Rectal smooth muscle tissue (tissue), 1 donor: ENCODE results near the gene MTG1.

Source experiments
- H3K27ac ChIP-seq: one replicate; pipeline ENCODE4 v1.7.0; 2013; ENCODE audit warnings: low read depth, low read length, inconsistent platforms
- H3K27me3 ChIP-seq: one replicate; pipeline ENCODE4 v1.7.0; 2013; ENCODE audit warnings: low read length; ENCODE audit not compliant: control insufficient read depth, insufficient read depth
- H3K36me3 ChIP-seq: one replicate; pipeline ENCODE4 v1.7.0; 2013; ENCODE audit warnings: low read length; ENCODE audit not compliant: control insufficient read depth, insufficient read depth
- H3K4me1 ChIP-seq: one replicate; pipeline ENCODE4 v1.7.0; 2013; ENCODE audit warnings: low read length; ENCODE audit not compliant: control insufficient read depth, insufficient read depth
- H3K4me3 ChIP-seq: one replicate; pipeline ENCODE4 v1.7.0; 2013; ENCODE audit warnings: low read length
- H3K9ac ChIP-seq: one replicate; pipeline ENCODE4 v1.7.0; 2013; ENCODE audit warnings: low read length

Gene MTG1

GRCh38 chr10:133445751-133446708, 52.1 kb downstream of the MTG1 start:
- Histone ChIP-seq H3K36me3 (no peaks in the 10 kb centered on the region), H3K27ac (no peak overlapping the region), H3K9ac (no peak overlapping the region), H3K4me3 (no peak overlapping the region), H3K27me3 (no peaks in the 10 kb centered on the region), H3K4me1 (no peaks in the 10 kb centered on the region)

GRCh38 chr10:133446979-133447378, 53.0 kb downstream of the MTG1 start:
- Histone ChIP-seq H3K27ac (no peak overlapping the region), H3K4me1 (no peaks in the 10 kb centered on the region)

GRCh38 chr10:133448120-133448519, 54.2 kb downstream of the MTG1 start:
- no peaks in the 10 kb centered on the region for H3K36me3 ChIP-seq
- H3K4me1 ChIP-seq = no peaks in the 10 kb centered on the region
- no peak overlapping the region for H3K4me3 ChIP-seq
- no peak overlapping the region for H3K9ac ChIP-seq
- H3K27ac ChIP-seq = no peak overlapping the region
- no peaks in the 10 kb centered on the region for H3K27me3 ChIP-seq

More at GRCh38 chr10:133446979-133447378, 53.0 kb downstream of the MTG1 start:
- Histone ChIP-seq H3K4me3 (no peak overlapping the region), H3K36me3 (no peaks in the 10 kb centered on the region), H3K9ac (no peak overlapping the region), H3K27me3 (no peaks in the 10 kb centered on the region)

GRCh38 chr10:133451346-133451745, 57.4 kb downstream of the MTG1 start:
- no peak overlapping the region for H3K27ac ChIP-seq
- H3K4me3 ChIP-seq = no peak overlapping the region
- H3K9ac ChIP-seq = no peak overlapping the region
- H3K36me3 ChIP-seq = no peaks in the 10 kb centered on the region
- H3K27me3 ChIP-seq = no peaks in the 10 kb centered on the region
- H3K4me1 ChIP-seq = no peaks in the 10 kb centered on the region

GRCh38 chr10:133452453-133452852, 58.5 kb downstream of the MTG1 start:
- no peak overlapping the region for H3K27ac ChIP-seq
- H3K4me3 ChIP-seq = no peak overlapping the region
- H3K9ac ChIP-seq = no peak overlapping the region
- no peaks in the 10 kb centered on the region for H3K36me3 ChIP-seq
- no peaks in the 10 kb centered on the region for H3K27me3 ChIP-seq
- H3K4me1 ChIP-seq = no peaks in the 10 kb centered on the region

GRCh38 chr10:133453516-133454203, 59.7 kb downstream of the MTG1 start, which contains the start of gene SCART1:
Gene SCART1 (plus strand): TSS chr10:133453945. CDS start chr10:133453998, 53 bp downstream.
- Histone ChIP-seq H3K9ac (no peak within 1 kb of the TSS), H3K27me3 (no peaks in the 10 kb centered on the region), H3K4me1 (no peaks in the 10 kb centered on the region), H3K36me3 (no peaks in the 10 kb centered on the region), H3K27ac (no peak within 1 kb of the TSS), H3K4me3 (no peak within 1 kb of the TSS)

- H3K27ac ChIP-seq = no peak overlapping the region
- no peaks in the 10 kb centered on the region for H3K4me1 ChIP-seq
- H3K27me3 ChIP-seq = no peaks in the 10 kb centered on the region
- no peak overlapping the region for H3K4me3 ChIP-seq
- H3K36me3 ChIP-seq = no peaks in the 10 kb centered on the region
- no peak overlapping the region for H3K9ac ChIP-seq
Observed at GRCh38 chr10:133454204-133454893, 60.4 kb downstream of the MTG1 start.

- no peak overlapping the region for H3K9ac ChIP-seq
- H3K27me3 ChIP-seq = no peaks in the 10 kb centered on the region
- no peak overlapping the region for H3K27ac ChIP-seq
- H3K4me1 ChIP-seq = no peaks in the 10 kb centered on the region
- no peaks in the 10 kb centered on the region for H3K36me3 ChIP-seq
- H3K4me3 ChIP-seq = no peak overlapping the region
Observed at GRCh38 chr10:133455196-133455595, 61.2 kb downstream of the MTG1 start.

GRCh38 chr10:133455611-133456031, 61.7 kb downstream of the MTG1 start:
- H3K4me3 ChIP-seq = no peak overlapping the region
- H3K4me1 ChIP-seq = no peaks in the 10 kb centered on the region
- H3K27ac ChIP-seq = no peak overlapping the region
- no peaks in the 10 kb centered on the region for H3K36me3 ChIP-seq
- no peak overlapping the region for H3K9ac ChIP-seq
- no peaks in the 10 kb centered on the region for H3K27me3 ChIP-seq

GRCh38 chr10:133456041-133456951, 62.3 kb downstream of the MTG1 start:
- no peaks in the 10 kb centered on the region for H3K27me3 ChIP-seq
- no peak overlapping the region for H3K9ac ChIP-seq
- H3K27ac ChIP-seq = no peak overlapping the region
- no peak overlapping the region for H3K4me3 ChIP-seq
- no peaks in the 10 kb centered on the region for H3K4me1 ChIP-seq
- no peaks in the 10 kb centered on the region for H3K36me3 ChIP-seq

- no peaks in the 10 kb centered on the region for H3K36me3 ChIP-seq
- H3K9ac ChIP-seq = no peak overlapping the region
- H3K27me3 ChIP-seq = no peaks in the 10 kb centered on the region
- H3K4me1 ChIP-seq = no peaks in the 10 kb centered on the region
- no peak overlapping the region for H3K27ac ChIP-seq
- H3K4me3 ChIP-seq = no peak overlapping the region
Observed at GRCh38 chr10:133457100-133457841, 63.3 kb downstream of the MTG1 start.
